Stimulated activated CD4-positive, alpha-beta T cell treated with anti-CD3 and anti-CD28 coated beads, TNF-alpha, amount 100 ng/mL, for 24 hours (primary cell): ENCODE measurements around the gene SCFD2.

Source experiments
- DNase-seq, 3 experiments: peaks; one replicate each; pipeline ENCODE4 v3.0.0-alpha.2; 2020; ENCODE audit warnings: low read depth in 3 of 3

Gene SCFD2

GRCh38 chr4:52956691-52957090 lies 409.2 kb downstream of the SCFD2 start:
- no peak for DNase-seq

GRCh38 chr4:52954560-52955170 lies 411.2 kb downstream of the SCFD2 start:
- no peak for DNase-seq

DNA sequence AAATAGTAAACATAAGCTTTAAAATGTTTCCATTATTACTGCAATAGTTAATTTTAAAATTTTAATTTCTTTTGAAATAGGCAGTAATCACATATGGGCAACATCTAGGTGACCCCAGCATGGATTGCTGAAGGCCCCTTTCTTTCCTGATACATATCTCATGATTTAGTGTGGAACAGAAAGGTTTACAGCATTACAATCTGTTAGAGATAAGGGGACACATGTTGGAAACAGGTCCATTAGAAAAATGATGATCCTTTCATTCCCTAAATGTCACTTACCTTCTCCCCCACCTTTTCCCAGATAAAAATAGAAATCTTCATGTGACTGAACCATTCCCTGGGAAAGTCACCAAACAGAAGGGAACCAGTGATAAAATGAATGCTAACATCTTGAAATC lies 413.3 kb downstream of the SCFD2 start:
- DNase-seq: no peak

- no peak for DNase-seq
Measured at GRCh38 chr4:52951016-52951415, 414.8 kb downstream of the SCFD2 start.

DNA sequence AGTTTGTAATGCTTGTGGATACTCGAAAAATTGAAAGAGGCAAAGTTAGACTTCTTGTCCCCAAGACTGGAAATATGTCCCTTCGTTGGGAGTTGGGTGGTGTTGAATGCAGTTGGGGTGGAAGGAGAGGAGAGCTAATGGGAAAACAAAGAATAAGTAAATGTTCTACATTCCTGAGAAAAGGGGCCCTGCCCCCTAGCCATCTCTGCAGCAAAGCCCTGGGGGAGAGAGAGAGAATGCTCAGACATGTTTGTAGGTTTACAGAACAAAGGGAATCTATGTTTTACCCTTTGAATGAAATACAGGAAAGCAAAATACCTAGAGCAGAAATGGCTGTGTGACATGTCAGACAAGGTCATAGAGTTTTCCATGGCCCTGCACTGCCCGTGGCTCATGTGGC lies 415.6 kb downstream of the SCFD2 start:
- no peak for DNase-seq

DNA sequence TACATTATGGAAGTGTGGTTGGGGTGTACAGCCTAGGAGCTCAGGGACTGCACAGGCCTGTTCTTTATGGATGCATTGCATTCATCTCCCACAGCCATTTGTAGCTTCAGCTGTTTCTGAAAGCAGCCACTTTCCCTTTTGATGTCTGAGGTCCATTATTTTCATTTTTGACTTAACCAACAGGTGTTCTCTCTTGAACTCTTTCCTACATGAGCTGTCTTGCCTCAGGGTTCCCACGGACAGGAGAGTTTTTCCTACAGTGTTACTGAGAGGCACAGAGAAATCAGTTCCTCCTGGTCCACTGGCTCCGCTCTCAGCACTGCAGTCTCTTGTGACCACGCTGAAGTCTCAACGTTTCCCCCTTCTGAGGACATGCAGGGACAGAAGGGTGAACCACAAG lies 416.5 kb downstream of the SCFD2 start:
- DNase-seq: no peak

DNA sequence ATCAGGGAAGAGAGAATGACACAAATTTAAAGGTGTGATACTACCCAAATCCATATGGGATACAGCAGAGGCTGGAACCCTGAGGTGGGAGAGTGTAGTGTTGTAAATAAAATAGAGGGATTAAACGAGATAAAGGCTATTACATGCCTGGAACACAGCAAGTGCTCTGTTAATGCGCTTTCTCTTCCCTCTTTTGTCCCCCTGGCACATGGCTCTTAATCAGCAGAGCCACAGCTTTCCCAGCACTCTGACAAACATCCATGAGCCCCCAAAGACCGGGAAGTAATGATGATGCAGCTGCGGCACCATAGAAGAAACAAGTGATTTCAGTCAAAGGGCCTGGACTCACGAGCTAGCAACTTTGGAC lies 417.8 kb downstream of the SCFD2 start:
- no peak for DNase-seq

DNA sequence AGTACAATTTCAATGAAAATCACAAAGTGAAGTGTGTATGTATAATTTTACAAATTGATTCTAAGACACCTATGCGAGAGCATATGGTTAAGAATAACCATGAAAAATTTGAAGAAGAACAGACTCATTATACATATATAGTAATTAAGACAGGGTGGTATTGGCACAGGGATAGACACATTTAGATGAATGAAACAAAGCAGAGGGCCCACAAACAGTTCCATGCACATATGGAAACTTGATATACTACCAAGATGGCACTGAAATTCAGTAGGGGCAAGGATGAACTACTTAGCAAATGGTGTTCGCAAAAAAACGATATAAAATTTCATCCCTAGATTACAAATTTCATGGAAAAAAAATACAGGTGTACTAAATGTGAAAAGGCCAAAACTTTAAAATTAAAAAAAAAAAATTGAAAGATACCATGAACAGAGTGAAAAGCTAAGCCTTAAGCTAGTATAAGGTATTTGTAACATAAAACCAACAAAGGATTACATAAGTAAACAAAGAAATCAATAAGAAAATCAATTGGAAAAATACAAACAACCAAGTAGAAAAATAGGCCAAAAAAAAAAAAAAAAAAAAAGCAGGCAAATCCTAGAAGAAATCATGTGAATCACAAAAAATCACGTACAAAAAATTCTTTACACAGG lies 418.3 kb downstream of the SCFD2 start:
- DNase-seq: no peak

DNA sequence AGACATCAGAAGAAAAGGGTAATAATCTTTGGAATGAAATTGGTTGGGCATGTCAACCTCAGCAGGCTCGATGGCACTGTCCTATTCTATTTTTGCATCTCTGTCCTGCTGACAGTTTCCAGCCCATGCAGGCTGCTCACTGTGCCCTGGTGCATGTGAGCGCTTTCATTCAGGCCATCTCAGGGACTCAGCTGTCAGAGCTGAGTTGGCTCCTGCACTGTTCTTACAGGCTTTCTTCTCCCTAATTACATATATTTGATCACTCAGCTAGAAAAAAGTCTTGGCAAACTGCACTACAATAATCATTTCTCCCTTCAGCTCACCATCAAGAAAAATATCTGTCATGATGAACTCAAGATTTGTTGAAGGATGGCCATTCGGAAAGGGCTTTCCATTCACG lies 419.0 kb downstream of the SCFD2 start:
- no peak for DNase-seq

- DNase-seq: no peak
Measured at GRCh38 chr4:52945982-52946381, 419.9 kb downstream of the SCFD2 start.

GRCh38 chr4:52945326-52945898 lies 420.4 kb downstream of the SCFD2 start:
- DNase-seq: no peak

GRCh38 chr4:52943677-52944076 lies 422.2 kb downstream of the SCFD2 start:
- no peak for DNase-seq

DNA sequence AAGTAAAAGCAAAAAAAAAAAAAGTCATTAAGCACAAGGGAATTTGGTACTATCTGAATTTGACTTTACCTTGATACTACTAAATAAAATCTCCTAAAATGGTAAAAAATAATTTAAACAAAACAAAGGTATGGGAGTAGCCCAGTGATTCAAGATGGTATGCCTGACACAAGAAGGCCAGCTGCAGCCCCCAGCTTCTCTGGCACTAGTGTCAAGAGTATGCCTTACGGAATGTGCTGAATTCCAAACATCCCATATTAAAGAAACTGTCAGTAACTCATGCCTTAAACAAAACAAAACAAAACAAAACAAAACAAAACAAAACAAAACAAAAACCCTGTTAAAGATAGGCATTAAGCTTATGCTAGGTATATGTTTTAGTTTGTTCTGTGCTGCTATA lies 422.9 kb downstream of the SCFD2 start:
- DNase-seq: no peak

- no peak for DNase-seq
Measured at GRCh38 chr4:52941450-52941849, 424.4 kb downstream of the SCFD2 start.

GRCh38 chr4:52939739-52940138 lies 426.1 kb downstream of the SCFD2 start:
- no peak for DNase-seq

DNA sequence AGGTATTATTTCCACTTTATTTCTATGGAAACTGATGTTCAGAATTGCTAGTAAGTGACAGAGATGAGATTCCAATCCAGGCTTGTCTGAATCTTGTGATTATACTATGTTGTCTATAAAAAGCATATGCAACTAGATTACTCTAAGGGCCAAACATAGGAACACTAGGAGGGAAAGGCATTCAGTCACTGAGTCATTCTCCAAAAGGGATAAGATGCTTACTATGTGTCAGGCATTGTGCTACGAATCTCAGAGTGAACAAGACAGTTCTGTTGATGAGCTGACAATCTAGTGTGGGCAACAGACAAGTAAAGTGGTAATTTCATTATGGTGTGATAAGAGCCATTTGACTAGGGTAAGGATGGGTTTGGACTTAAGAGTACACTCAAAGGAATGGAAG lies 426.5 kb downstream of the SCFD2 start:
- no peak for DNase-seq

DNA sequence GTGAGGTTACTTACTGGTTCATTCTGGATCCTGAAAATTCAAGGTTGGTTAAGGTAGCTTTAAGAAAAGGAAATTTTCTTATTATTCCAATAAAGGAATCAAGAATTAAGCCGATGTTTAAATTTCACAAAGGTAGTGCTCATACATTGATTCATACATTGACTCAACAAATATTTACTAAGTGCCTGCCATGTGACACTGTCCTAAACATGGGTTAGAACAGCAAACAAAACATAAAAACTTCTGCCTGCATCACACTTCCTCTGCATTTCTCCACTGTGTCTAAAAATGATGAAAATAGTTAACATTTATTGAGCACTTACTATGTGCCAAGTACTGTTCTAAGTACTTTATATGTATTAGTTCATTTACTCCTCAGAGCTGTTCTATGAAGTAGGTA lies 428.0 kb downstream of the SCFD2 start:
- no peak for DNase-seq

- DNase-seq: no peak
Measured at GRCh38 chr4:52936729-52937128, 429.1 kb downstream of the SCFD2 start.

- DNase-seq: no peak
Measured at GRCh38 chr4:52935317-52935716, 430.5 kb downstream of the SCFD2 start.

DNA sequence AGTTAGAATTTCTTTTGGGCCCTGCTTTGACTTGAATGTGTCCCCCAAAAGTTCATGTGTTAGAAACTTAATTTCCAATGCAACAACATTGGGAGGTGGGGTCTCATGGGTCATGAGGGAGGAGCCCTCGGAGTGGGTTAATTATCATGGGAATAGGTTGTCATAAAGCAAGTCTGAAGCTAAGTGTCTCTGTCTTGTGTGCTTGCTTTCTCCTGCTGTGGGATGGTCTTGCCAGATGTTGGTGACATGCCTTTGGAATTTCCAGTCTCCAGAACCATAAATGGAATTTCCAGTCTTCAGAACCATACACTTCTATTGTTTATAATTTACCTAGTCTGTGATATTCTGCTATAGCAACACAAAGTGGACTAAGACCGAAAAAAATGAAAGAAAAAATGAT lies 432.1 kb downstream of the SCFD2 start:
- no peak for DNase-seq

DNA sequence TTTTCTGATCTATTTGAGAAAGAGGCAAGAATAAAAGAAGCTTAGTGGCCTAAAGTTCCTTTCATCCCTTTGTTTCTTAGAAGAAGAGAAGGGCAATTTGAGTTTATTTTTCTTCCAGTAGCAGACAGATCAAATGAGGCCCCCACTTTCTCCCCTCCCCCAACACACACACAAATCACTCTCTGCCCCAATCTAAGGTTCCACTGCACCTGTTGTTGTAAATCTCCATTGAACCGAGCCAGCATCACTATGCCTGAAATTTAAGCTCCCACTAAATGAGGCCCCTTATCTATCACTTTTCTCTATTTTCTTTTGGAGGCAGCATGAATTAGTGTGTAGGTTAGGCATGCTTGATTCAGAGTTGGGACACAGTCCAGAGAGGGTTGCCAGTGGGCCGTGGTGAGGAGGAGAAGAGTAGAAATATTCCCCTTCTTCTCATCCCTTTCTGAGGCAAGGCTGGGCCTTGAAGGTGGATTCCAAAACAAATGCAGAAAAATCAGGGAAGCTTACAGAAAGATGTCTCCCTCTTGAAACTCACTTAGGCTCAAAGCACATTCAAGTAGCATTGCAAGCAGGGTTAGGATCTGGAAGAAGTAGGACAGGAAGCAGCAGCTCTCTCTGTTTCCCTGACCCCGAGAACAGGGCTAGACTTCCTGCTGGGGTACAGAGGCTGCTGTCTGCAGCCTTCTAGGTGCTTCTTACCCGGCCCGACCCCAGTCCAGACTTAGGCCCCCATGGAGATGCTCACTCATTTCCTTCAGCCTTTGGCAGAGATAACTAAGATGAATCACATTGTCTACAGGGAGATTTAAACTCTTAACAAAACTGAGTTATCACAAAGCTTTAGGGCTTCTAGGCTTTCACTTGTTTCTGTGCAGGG lies 433.0 kb downstream of the SCFD2 start:
- DNase-seq: no peak

DNA sequence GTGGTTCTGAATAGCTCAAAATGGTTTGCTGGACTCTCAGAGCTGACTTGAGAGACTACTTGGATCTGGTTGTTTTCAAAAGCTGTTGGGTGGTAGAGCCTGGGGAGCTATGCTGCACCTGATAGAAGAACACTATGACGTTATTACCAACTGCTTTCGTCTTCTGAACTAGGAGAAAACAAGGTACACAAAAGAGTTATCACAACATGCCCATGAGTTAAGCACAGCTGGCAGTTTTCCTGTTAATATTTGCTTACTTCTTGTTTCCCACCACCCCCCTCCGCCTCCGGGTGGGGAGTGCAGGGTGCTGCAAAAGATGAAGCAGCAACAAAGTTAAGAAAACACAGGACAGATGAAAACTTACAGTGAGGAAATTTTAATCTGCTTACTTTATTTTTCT lies 434.6 kb downstream of the SCFD2 start:
- DNase-seq: no peak
